RWPE2 (cell line): ENCODE measurements around the gene NXT2.

Experiments used
- ATAC-seq: fragments of 200-7000 bp; cut with Tn5 transposase; 3 replicates; pipeline ENCODE4 v1.9.1; 2021; ENCODE audit warnings: low read depth
- DNase-seq: peaks from one replicate; pipeline ENCODE4 v3.0.0-alpha.2; 2020; ENCODE audit warnings: low spot score
- H3K27ac ChIP-seq: fragments of 450-650 bp; 2 replicates; pipeline ENCODE4 v1.5.1; 2017; ENCODE audit warnings: mild to moderate bottlenecking; ENCODE audit not compliant: poor library complexity, severe bottlenecking
- H3K27me3 ChIP-seq: fragments of 250-450 bp; sonication (Bioruptor Pico); 2 replicates; pipeline ENCODE4 v1.5.1; 2021; ENCODE audit warnings: mild to moderate bottlenecking, moderate library complexity; ENCODE audit not compliant: insufficient read depth, poor library complexity, severe bottlenecking
- H3K36me3 ChIP-seq: fragments of 250-450 bp; sonication (Bioruptor Pico); 2 replicates; pipeline ENCODE4 v1.5.1; 2020; ENCODE audit warnings: low read depth, mild to moderate bottlenecking, moderate library complexity
- H3K4me1 ChIP-seq: fragments of 250-450 bp; sonication (Bioruptor Pico); 2 replicates; pipeline ENCODE4 v1.5.1; 2021; ENCODE audit warnings: mild to moderate bottlenecking, moderate library complexity; ENCODE audit not compliant: insufficient read depth, poor library complexity, severe bottlenecking
- H3K4me3 ChIP-seq: fragments of 250-450 bp; sonication (Bioruptor Pico); 2 replicates; pipeline ENCODE4 v1.5.1; 2021; ENCODE audit warnings: mild to moderate bottlenecking, moderate library complexity; ENCODE audit not compliant: severe bottlenecking
- H3K9me3 ChIP-seq: fragments of 250-450 bp; sonication (Bioruptor Pico); 2 replicates; pipeline ENCODE4 v1.5.1; 2021; ENCODE audit warnings: mild to moderate bottlenecking, moderate library complexity; ENCODE audit not compliant: severe bottlenecking
- TF ChIP-seq, protein P1 (sequence below): fragments of 450-650 bp; IDR thresholded peaks from one replicate; pipeline ENCODE4 v1.5.1; 2017; ENCODE audit warnings: mild to moderate bottlenecking, moderate library complexity; ENCODE audit not compliant: poor library complexity, severe bottlenecking

NXT2 gene

DNA sequence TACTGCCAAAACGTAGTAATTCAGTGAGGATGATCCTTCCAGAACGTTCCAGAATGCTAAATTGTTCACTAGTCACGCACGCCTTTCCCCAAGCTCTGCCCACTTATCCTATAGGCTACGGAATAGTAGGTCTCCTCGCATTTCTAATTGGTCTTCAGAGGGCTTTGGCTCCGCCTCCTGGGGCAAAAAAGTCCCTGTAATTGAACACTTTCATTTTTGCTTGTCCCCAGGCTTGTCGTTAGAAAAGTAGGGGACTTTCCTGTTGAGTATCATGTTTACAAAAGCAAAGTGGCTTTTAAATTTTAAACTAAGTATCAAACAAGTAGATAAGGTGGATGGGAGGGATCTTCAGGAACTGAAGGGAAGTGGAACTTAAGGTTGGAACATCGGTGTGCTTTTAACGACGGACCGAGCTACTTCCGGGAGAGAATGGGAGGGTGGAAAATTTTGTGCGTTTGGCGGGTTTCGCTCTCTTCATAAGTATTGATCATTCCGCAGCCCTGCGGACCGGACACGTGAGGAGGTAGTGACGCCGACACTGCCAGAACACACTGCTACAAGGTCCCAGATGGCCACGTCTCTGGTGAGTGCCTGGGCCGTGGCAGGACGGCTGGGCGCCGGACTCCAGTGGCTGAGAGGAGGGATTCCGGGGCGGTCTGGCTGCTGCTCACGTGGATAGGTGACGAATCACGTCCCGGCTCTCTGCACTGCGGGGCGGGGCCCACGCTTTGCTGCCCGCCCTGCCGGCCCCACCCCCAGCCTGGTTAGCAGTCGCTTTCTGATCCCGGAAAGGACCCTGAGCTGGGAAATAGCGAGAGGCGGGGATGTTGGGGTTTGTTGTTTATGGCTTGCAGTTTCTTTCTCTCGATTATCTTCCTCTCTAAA, at the start of gene NXT2:
TSS of gene NXT2 (plus strand) at position 406 of the 885 bp plus-strand sequence. CDS start at position 569, 163 bp downstream.
- TF ChIP-seq, protein P1, sequence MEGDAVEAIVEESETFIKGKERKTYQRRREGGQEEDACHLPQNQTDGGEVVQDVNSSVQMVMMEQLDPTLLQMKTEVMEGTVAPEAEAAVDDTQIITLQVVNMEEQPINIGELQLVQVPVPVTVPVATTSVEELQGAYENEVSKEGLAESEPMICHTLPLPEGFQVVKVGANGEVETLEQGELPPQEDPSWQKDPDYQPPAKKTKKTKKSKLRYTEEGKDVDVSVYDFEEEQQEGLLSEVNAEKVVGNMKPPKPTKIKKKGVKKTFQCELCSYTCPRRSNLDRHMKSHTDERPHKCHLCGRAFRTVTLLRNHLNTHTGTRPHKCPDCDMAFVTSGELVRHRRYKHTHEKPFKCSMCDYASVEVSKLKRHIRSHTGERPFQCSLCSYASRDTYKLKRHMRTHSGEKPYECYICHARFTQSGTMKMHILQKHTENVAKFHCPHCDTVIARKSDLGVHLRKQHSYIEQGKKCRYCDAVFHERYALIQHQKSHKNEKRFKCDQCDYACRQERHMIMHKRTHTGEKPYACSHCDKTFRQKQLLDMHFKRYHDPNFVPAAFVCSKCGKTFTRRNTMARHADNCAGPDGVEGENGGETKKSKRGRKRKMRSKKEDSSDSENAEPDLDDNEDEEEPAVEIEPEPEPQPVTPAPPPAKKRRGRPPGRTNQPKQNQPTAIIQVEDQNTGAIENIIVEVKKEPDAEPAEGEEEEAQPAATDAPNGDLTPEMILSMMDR = no peak
- H3K9me3 ChIP-seq = no peaks in the 10 kb centered on the region
- H3K27ac ChIP-seq = peak within 1 kb of the TSS; percentile 53
- H3K36me3 ChIP-seq = no peaks in the 10 kb centered on the region
- ATAC-seq (peak; percentile 96), DNase-seq (peak; percentile 87)
- H3K27me3 ChIP-seq = no peaks in the 10 kb centered on the region
- H3K4me3 ChIP-seq = peak within 1 kb of the TSS; percentile 64
- no peaks in the 10 kb centered on the region for H3K4me1 ChIP-seq

DNA sequence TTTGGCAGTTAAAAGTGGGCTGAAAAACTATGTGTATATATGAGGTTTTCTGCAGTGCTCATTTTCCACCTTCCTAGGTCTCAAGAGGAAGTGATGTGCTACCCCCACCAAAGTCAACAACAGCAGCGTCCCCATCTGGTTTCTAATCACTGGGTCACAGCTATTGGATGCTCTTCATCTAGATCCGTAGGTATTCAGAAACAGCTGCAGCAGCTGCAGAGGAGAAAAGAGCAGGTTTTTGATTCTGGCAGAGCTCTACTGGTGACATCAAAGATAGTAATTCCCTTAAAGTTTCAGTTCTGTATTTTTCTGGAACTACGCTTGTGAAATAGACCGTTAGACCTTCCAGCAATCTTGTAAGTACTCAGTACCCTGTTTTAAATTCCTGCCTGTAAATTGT, 49.0 kb upstream of the NXT2 start:
- H3K4me3 ChIP-seq = no peak overlapping the region
- H3K36me3 ChIP-seq = no peaks in the 10 kb centered on the region
- DNase-seq (no peak), ATAC-seq (no peak)
- no peaks in the 10 kb centered on the region for H3K4me1 ChIP-seq
- TF ChIP-seq, protein P1 = no peak
- H3K27ac ChIP-seq = no peak overlapping the region
- H3K27me3 ChIP-seq = no peaks in the 10 kb centered on the region
- no peaks in the 10 kb centered on the region for H3K9me3 ChIP-seq

DNA sequence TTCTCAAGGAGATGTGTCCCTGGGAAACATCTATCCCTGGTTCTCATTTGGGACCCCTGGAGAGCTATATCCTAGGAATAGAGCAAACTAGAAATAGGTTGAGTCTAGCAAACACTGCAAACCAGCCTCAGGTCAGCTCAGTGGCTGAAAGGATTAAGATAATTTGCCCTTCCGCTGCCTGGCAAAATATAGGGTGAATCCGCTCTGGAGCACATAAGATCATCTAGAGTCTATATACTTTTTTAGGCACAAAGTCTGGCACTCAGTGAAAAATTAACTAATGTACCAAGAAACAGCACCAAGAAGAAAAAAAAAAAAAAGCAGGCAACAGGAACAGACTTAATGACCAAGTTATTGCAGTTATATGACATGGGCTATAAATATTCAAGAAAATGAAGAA, 47.5 kb upstream of the NXT2 start:
- H3K27ac ChIP-seq = no peak overlapping the region
- ATAC-seq = no peak
- H3K27me3 ChIP-seq = no peaks in the 10 kb centered on the region

DNA sequence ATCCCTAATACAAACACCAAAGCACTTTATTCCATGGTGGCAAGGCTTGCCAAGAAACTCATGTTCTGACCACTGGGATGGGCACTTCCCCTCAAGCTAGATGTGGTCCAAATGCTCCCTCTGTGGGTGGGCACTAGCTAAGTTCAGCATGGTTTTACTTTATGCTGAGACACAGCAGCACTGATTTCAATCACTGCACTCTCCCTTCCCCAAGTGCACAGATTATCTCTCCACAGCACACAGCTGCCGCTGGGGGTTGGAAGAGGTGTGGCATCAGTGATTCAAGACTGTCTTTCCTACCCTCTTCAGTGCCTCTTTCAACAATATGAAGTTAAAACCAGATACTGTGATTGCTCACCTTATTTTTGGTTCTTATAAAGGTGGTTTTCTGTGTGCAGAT, 38.2 kb upstream of the NXT2 start:
- no peak overlapping the region for H3K27ac ChIP-seq
- H3K9me3 ChIP-seq = no peaks in the 10 kb centered on the region
- TF ChIP-seq, protein P1 = no peak
- H3K4me1 ChIP-seq = no peaks in the 10 kb centered on the region
- no peak overlapping the region for H3K4me3 ChIP-seq
- DNase-seq = no peak
- no peaks in the 10 kb centered on the region for H3K36me3 ChIP-seq
- H3K27me3 ChIP-seq = no peaks in the 10 kb centered on the region
- no peak for ATAC-seq

More for the DNA sequence above, 47.5 kb upstream of the NXT2 start:
- no peak overlapping the region for H3K4me3 ChIP-seq
- TF ChIP-seq, protein P1 = no peak
- no peaks in the 10 kb centered on the region for H3K4me1 ChIP-seq
- H3K36me3 ChIP-seq = no peaks in the 10 kb centered on the region
- DNase-seq = no peak
- no peaks in the 10 kb centered on the region for H3K9me3 ChIP-seq

DNA sequence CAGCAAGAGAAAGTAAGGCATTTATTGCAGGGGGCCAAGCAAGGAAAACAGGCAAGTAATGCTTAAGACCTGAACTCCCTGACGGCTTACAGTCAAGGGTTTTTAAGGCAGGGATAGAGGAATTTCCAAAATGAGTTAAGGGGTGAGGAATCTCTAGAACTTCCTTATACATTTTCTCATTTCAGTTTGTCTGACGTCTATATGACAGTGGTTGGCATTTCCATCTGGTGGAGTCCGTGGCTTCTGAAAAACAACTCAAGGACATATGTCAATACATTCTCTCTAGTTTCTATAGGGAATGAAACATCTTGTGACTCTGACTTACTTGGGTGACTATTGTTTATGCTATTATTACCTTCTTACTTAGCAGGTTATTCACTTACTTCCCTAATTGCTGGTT, 35.5 kb upstream of the NXT2 start:
- TF ChIP-seq, protein P1 = no peak
- ATAC-seq = no peak
- DNase-seq = no peak

More for the DNA sequence above, 35.5 kb upstream of the NXT2 start:
- Histone ChIP-seq H3K27ac (no peak overlapping the region), H3K4me1 (no peaks in the 10 kb centered on the region), H3K9me3 (no peaks in the 10 kb centered on the region), H3K27me3 (no peaks in the 10 kb centered on the region), H3K4me3 (no peak overlapping the region), H3K36me3 (no peaks in the 10 kb centered on the region)
